Erythroblast (primary cell): ENCODE data around the gene PGAM2.

Experiments
- GATA1 ChIP-seq: IDR thresholded peaks from 2 replicates; pipeline ENCODE4 v1.6.1; 2011; ENCODE audit warnings: low read depth, mild to moderate bottlenecking, control low read depth, low read length, moderate library complexity
- POLR2A ChIP-seq: IDR thresholded peaks from 2 replicates; pipeline ENCODE4 v1.6.1; 2011; ENCODE audit warnings: mild to moderate bottlenecking, low read length

DNA sequence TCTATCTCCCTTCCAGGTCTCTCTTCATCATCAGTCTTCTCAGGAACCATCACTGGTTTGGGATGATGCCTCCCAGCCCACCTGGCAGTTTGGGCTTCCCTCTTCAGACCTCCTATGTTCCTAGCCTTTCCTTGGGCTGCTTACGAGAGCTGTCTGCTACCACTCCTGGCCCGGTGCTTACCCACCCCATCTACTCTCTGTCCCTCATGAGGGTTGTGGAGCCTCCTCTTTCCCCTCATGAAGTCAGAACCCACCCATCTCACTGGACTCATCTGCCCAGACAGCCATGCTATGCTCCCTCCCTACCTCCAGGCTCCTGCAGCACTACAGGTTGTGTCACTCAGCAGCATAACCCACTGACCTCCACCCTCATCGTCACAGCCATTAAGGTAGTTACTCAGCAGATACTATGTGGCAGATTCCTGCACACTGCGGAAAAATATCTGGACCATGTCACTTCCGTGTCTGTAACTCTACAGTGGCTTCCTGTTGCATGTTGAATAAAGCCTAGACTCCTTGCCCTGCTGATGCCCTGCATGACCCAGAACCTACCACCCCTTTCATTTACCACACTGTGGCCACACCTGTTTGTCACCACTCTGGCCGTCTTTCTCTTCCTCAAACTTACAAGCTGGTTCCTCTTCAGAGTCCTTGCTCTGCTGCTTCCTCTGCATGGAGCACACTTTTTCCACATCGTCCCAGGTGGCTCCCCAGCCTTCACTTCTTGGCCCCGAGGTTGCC lies 18.9 kb downstream of the PGAM2 start:
- TF ChIP-seq POLR2A, result no peak
- no peak for TF ChIP-seq GATA1
